Transverse colon (tissue), 4 donors: Measurements from ENCODE around the gene DOCK2. TPM values are rescaled to one million over a fixed set of nuclear protein-coding genes. Genes with fewer than 3 reads are reported as not detected.

Experiments used
- DNase-seq: peaks from one replicate; pipeline ENCODE4 v3.0.0-alpha.2; 2019
- H3K27ac ChIP-seq, 4 donors: fragments of 200-600 bp; sonication (generic); 2 replicates each; pipeline ENCODE4 v1.5.1; 2016 to 2018; ENCODE audit warnings: inconsistent platforms in 4 of 4
- H3K27me3 ChIP-seq: fragments of 200-600 bp; sonication (generic); 2 replicates; pipeline ENCODE4 v1.5.1; 2017; ENCODE audit warnings: inconsistent platforms
- H3K36me3 ChIP-seq, 4 donors: fragments of 200-600 bp; sonication (generic); 2 replicates each; pipeline ENCODE4 v1.5.1; 2017 to 2019; ENCODE audit warnings: inconsistent platforms in 4 of 4
- H3K4me1 ChIP-seq, 4 donors: fragments of 200-600 bp; sonication (generic); 2 replicates each; pipeline ENCODE4 v1.5.1; 2017 to 2020; ENCODE audit warnings: inconsistent platforms in 4 of 4
- H3K4me3 ChIP-seq, 4 donors: fragments of 200-600 bp; sonication (generic); 1 replicate in 1 of 4; 2 replicates in 3 of 4; pipeline versions ENCODE4 v1.5.1 to v1.6.1; 2017 to 2019; ENCODE audit warnings: inconsistent platforms in 4 of 4
- H3K9me3 ChIP-seq, 2 donors: fragments of 200-600 bp; sonication (generic); 2 replicates each; pipeline ENCODE4 v1.5.1; 2017 to 2019; ENCODE audit warnings: inconsistent platforms in 2 of 2
- EP300 ChIP-seq: sonication (generic); formaldehyde crosslinking; IDR thresholded peaks from one replicate; pipeline ENCODE4 v1.6.1; 2017; ENCODE audit warnings: antibody characterized with exemption, low read depth
- POLR2A ChIP-seq: fragments of 450-650 bp; IDR thresholded peaks from one replicate; pipeline ENCODE4 v1.6.1; 2016; ENCODE audit warnings: antibody characterized with exemption, mild to moderate bottlenecking, moderate library complexity
- POLR2AphosphoS5 ChIP-seq, 3 donors: sonication (generic); formaldehyde crosslinking; IDR thresholded peaks; one replicate each; pipeline ENCODE4 v1.6.1; 2016; ENCODE audit warnings: antibody characterized with exemption in 3 of 3
- WGBS, 2 donors: methylation state at CpG; one replicate each; pipeline ENCODE4 v1.1.5; 2018; ENCODE audit warnings: low coverage in 1 of 2; 5-methylcytosine and 5-hydroxymethylcytosine counted together
- in situ Hi-C, 4 donors: fragments of 200-750 bp; cut with MboI; loops; one replicate each; pipeline versions ENCODE4 v1.15.0 to v1.15.1; 2017; ENCODE audit warnings: low sequenced_read_pairs in 3 of 4, low pct_ligation_motif_present in 1 of 4, low pct_unique_long_range_greater_than_20kb in 1 of 4
- intact Hi-C: fragments of 100-400 bp; cut with DNase I; formaldehyde crosslinking; loops from one replicate; pipeline ENCODE4 v1.15.1; 2023; ENCODE audit warnings: low total_unique reads
- total RNA-seq, 4 donors: library from RNA; depleted of rRNA; stranded (reverse); fragments of >200 nt; gene quantifications; one replicate each; pipeline ENCODE4 v1.1.0, GENCODE V29; 2016
- TF ChIP-seq, protein P1 (sequence below), 5 experiments: fragments of 200-600 bp in 3 of 5; fragments of 450-650 bp in 2 of 5; sonication (generic) in 3 of 5; IDR thresholded peaks; 1 replicate in 2 of 5; 2 replicates in 3 of 5; pipeline ENCODE4 v1.5.1; 2016 to 2017; ENCODE audit warnings: antibody characterized with exemption in 5 of 5, inconsistent platforms in 3 of 5, mild to moderate bottlenecking in 2 of 5, moderate library complexity in 1 of 5

Gene DOCK2
- total RNA-seq, 4 donors from 2014 or later, result 8.3 to 24.0 (median 14.3) TPM

DNA sequence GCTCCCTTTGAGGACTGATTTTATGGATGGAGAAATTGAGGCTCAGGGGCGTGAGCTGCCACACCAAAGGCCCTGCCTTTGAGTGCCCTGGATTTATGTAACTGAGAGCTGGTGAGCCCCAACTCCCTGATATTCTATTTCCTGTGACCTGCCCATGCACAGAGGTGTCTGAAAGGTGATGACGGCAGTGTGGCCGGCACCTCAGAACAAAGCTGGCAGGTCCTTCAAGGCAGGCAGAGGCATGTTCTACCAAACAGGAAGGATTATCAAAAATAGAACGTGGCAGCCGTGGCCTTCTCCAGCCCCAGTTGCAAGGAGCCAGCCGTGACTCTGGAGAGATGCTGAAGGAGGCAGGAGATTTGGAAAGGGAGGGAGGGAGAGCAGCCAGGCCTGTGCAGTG, 307.0 kb downstream of the DOCK2 start:
- Histone ChIP-seq H3K4me1 (no peaks in the 10 kb centered on the region), H3K9me3 (no peaks in the 10 kb centered on the region), H3K36me3 (no peaks in the 10 kb centered on the region), H3K27me3 (no peaks in the 10 kb centered on the region), H3K4me3 (no peak overlapping the region), H3K27ac (no peak overlapping the region)
- intact Hi-C loops, result no loop called here
- in situ Hi-C loops, result no loop called here
- no peak for DNase-seq
- WGBS, 2 donors, result 87% methylated on average over 6 of the region's 6 CpGs; no CpG with 5 or more reads in 1 of the 2 donors
- no peak for TF ChIP-seq POLR2A
- TF ChIP-seq EP300, result no peak
- no peak for TF ChIP-seq POLR2AphosphoS5 (IDR thresholded peaks at IDR 0.05)
- TF ChIP-seq, protein P1, sequence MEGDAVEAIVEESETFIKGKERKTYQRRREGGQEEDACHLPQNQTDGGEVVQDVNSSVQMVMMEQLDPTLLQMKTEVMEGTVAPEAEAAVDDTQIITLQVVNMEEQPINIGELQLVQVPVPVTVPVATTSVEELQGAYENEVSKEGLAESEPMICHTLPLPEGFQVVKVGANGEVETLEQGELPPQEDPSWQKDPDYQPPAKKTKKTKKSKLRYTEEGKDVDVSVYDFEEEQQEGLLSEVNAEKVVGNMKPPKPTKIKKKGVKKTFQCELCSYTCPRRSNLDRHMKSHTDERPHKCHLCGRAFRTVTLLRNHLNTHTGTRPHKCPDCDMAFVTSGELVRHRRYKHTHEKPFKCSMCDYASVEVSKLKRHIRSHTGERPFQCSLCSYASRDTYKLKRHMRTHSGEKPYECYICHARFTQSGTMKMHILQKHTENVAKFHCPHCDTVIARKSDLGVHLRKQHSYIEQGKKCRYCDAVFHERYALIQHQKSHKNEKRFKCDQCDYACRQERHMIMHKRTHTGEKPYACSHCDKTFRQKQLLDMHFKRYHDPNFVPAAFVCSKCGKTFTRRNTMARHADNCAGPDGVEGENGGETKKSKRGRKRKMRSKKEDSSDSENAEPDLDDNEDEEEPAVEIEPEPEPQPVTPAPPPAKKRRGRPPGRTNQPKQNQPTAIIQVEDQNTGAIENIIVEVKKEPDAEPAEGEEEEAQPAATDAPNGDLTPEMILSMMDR (IDR thresholded peaks at IDR 0.05), result no peak

DNA sequence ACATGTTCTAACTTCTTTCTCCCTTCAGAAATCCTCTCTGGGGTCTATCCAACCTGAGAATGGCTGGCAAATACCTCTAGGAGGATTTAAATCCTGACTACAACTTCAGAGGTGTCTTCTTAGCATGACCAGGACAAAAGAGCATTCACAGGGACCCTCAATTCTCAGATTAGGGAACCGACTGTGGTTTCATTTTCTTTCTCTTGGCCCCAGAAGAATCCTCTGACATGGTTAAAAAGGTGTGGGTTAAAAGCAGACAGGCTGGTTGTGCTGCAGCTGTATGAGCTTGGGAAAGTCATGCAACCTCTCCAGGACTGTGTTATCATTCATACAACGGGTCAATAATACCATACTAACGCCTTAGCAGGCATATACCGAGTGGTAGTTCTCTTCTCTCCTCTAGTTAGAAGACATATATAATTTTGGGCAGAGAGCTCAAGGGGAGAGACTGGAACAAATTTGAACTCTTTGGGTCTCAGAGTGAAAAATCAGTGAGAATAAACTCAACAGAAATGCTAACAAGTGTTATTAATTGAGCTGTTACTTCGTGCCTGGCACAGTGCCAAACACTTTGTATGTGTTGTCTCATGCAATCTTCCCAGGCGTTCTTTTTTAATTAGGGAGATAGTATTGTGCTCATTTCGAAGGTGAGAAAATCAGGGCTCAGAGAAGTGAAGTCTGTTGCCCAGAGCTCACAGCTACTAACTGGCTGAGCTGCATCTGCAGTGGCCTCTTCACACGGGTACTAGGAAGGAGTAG, 308.0 kb downstream of the DOCK2 start:
- in situ Hi-C loops (no loop called here), intact Hi-C loops (no loop called here)
- no peak overlapping the region for H3K27ac ChIP-seq
- no peak for DNase-seq
- H3K4me1 ChIP-seq, result no peaks in the 10 kb centered on the region
- H3K9me3 ChIP-seq, result no peaks in the 10 kb centered on the region
- H3K27me3 ChIP-seq, result no peaks in the 10 kb centered on the region
- 50 to 67% methylated on average over 4 to 8 of the region's 8 CpGs for WGBS, 2 donors
- no peak overlapping the region for H3K4me3 ChIP-seq
- H3K36me3 ChIP-seq, result no peaks in the 10 kb centered on the region
- no peak for TF ChIP-seq EP300
- TF ChIP-seq POLR2A, result no peak
- TF ChIP-seq POLR2AphosphoS5 (IDR thresholded peaks at IDR 0.05), result no peak
- TF ChIP-seq, protein P1 (IDR thresholded peaks at IDR 0.05), result no peak

DNA sequence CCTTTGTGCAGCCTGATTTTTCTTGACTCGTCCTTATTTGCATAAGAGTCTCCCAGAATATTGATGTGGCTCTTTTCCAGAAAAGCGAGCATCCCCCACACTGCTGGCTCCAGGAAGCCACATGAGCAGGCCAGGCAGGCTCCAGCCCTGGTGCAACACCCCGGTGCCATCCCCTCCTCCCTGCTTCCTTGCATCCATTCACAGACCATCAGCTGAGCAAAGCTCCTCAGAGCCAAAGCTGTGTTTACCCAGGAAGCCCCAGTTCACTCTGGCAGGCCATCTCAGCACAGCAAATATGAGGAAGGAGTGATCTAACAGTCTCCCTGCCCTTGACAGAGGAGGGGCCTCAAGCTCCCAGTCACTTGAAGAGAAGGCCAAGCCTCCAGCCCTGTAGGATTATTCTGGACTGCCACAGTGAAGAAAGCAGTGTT, 308.8 kb downstream of the DOCK2 start:
- H3K27me3 ChIP-seq, result no peaks in the 10 kb centered on the region
- in situ Hi-C loops, result no loop called here
- no peak overlapping the region for H3K4me3 ChIP-seq
- H3K4me1 ChIP-seq, result no peaks in the 10 kb centered on the region
- no peaks in the 10 kb centered on the region for H3K9me3 ChIP-seq
- no peak overlapping the region for H3K27ac ChIP-seq
- TF ChIP-seq POLR2A, result no peak
- TF ChIP-seq EP300, result no peak
- TF ChIP-seq, protein P1 (IDR thresholded peaks at IDR 0.05), result no peak
- no peak for TF ChIP-seq POLR2AphosphoS5 (IDR thresholded peaks at IDR 0.05)
- WGBS, 2 donors, result 50% methylated on average over 3 of the region's 3 CpGs; no CpG with 5 or more reads in 1 of the 2 donors
- intact Hi-C loops, result no loop called here
- H3K36me3 ChIP-seq, result no peaks in the 10 kb centered on the region
- DNase-seq, result no peak

DNA sequence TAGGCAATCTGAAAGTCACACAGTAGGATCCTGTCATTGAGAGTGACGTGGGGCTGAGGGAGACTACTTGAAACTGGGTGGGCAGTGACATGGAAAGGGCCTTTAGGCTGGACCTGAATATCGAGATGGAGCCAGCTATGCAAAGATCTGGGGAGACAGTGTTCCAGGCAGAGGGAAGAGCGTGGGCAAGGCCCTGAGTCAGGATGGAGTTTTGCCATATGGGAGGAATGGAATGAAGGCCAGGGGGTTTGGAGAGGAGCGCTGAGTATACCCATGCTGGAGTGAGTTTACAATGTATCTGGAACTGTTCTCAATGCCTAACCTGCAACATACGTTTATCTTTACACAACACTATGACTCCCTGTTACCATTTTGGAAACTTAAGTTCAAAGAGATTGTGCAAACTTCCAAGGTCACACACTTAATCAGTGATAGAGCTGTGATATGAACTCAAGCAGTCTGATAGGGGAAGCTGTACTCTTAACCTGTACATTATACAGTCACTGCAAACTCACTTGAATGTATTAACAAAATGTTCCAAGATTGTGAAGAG, 309.7 kb downstream of the DOCK2 start:
- 72 to 80% methylated on average over 2 to 5 of the region's 5 CpGs for WGBS, 2 donors
- Histone ChIP-seq H3K27me3 (no peaks in the 10 kb centered on the region), H3K9me3 (no peaks in the 10 kb centered on the region), H3K4me3 (no peak overlapping the region), H3K27ac (no peak overlapping the region), H3K36me3 (no peaks in the 10 kb centered on the region), H3K4me1 (no peaks in the 10 kb centered on the region)
- intact Hi-C loops, result no loop called here
- in situ Hi-C loops, result no loop called here
- TF ChIP-seq POLR2AphosphoS5 (IDR thresholded peaks at IDR 0.05), result no peak
- TF ChIP-seq EP300, result no peak
- TF ChIP-seq, protein P1 (IDR thresholded peaks at IDR 0.05), result no peak
- no peak for TF ChIP-seq POLR2A
- no peak for DNase-seq
